ENCODE data around the gene CHERP. TPM values are rescaled to one million over a fixed set of nuclear protein-coding genes. Genes with fewer than 3 reads are reported as not detected.

CHERP gene
- total and polyA plus RNA-seq, 2 experiments from 2014 or later = 31.6 to 41.2 TPM

- Mint-ChIP-seq H3K27ac (no peak overlapping the region), H3K4me1 (no peaks in the 10 kb centered on the region), H3K9me3 (no peaks in the 10 kb centered on the region), H3K4me3 (no peak overlapping the region), H3K36me3 (ENCODE audit: low read depth) (peaks cover 77% of the 10 kb centered on the region), H3K27me3 (ENCODE audit: insufficient read depth, low read depth, poor library complexity) (peaks cover 16% of the 10 kb centered on the region)
- Histone ChIP-seq H3K9me2 (ENCODE audit: insufficient read depth) (no peaks in the 10 kb centered on the region), H3K36me3 (ENCODE audit: insufficient read depth) (peaks cover 31% of the 10 kb centered on the region), H2AFZ (no peak overlapping the region), H3K4me2 (no peak overlapping the region), H3K79me2 (replicated peaks; ENCODE audit: insufficient read depth) (peaks cover 19% of the 10 kb centered on the region), H4K20me1 (replicated peaks; ENCODE audit: insufficient read depth) (peaks cover 27% of the 10 kb centered on the region), H3K27me3 (ENCODE audit: insufficient read depth) (no peaks in the 10 kb centered on the region), H3K4me3 (no peak overlapping the region), H3K4me1 (ENCODE audit: insufficient read depth) (no peaks in the 10 kb centered on the region), H3K27ac (ENCODE audit: low read depth) (no peak overlapping the region), H3F3A (replicated peaks; ENCODE audit: low read depth) (no peaks in the 10 kb centered on the region)
- no peak for DNase-seq (ENCODE audit: low spot score)
- ATAC-seq = no peak
- TF ChIP-seq POLR2AphosphoS5 (IDR thresholded peaks at IDR 0.05; ENCODE audit: low read depth) = no peak
These were observed 9.6 kb downstream of the CHERP start for GRCh38 chr19:16532440-16533234.

DNA sequence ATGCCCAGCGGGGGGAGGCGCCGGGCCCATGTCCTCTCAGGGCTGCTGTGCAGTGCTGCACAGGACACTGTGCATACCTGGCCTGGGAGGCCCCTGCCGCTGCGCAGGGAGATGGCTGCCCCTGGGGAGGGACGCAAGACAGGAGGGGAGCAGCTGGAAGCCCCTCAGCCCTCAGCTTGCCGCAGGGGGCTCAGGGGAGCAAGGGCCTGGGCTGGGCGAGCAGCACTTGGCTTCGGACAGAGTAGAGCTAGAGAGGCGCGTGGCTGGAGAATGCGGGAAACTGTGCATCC, 10.9 kb downstream of the CHERP start:
- Mint-ChIP-seq H3K36me3 (ENCODE audit: low read depth) (peaks cover 80% of the 10 kb centered on the region), H3K9me3 (no peaks in the 10 kb centered on the region), H3K4me3 (no peak overlapping the region; the same call in 2 of the 3 replicates), H3K27ac (no peak overlapping the region; the same call in 1 of the 2 replicates), H3K4me1 (no peaks in the 10 kb centered on the region), H3K27me3 (ENCODE audit: insufficient read depth, low read depth, poor library complexity) (peaks cover 14% of the 10 kb centered on the region)
- H3K4me1 ChIP-seq (ENCODE audit: insufficient read depth) = no peaks in the 10 kb centered on the region
- no peaks in the 10 kb centered on the region for H3K27me3 ChIP-seq (ENCODE audit: insufficient read depth)
- no peak overlapping the region for H2AFZ ChIP-seq
- H3K36me3 ChIP-seq (ENCODE audit: insufficient read depth) = peaks cover 44% of the 10 kb centered on the region
- peaks cover 6% of the 10 kb centered on the region for H3K79me2 ChIP-seq (replicated peaks; ENCODE audit: insufficient read depth)
- ATAC-seq = no peak
- H3K9me2 ChIP-seq (ENCODE audit: insufficient read depth) = no peaks in the 10 kb centered on the region
- H3K4me2 ChIP-seq = no peak overlapping the region
- no peaks in the 10 kb centered on the region for H3F3A ChIP-seq (replicated peaks; ENCODE audit: low read depth)
- DNase-seq (ENCODE audit: low spot score) = no peak
- H3K4me3 ChIP-seq = no peak overlapping the region
- H4K20me1 ChIP-seq (replicated peaks; ENCODE audit: insufficient read depth) = peaks cover 23% of the 10 kb centered on the region
- H3K27ac ChIP-seq (ENCODE audit: low read depth) = no peak overlapping the region
- no peak for TF ChIP-seq NANOG (IDR thresholded peaks at IDR 0.05; ENCODE audit: borderline replicate concordance)
- no peak for TF ChIP-seq EZH2phosphoT487 (IDR thresholded peaks at IDR 0.05; ENCODE audit: unreplicated experiment)
- TF ChIP-seq ZNF331 (CRISPR knock-in tag; IDR thresholded peaks at IDR 0.05; ENCODE audit: low read depth) = no peak
- TF ChIP-seq ETS1 (IDR thresholded peaks at IDR 0.05) = no peak
- no peak for TF ChIP-seq CTCF (conservative IDR thresholded peaks at IDR 0.05; ENCODE audit: low read depth in 2 of 2)
- TF ChIP-seq ZNF462 (CRISPR knock-in tag; IDR thresholded peaks at IDR 0.05) = no peak
- no peak for TF ChIP-seq EZH2 (IDR thresholded peaks at IDR 0.05; ENCODE audit: low read depth, unreplicated experiment)
- TF ChIP-seq CREB1 (CRISPR knock-in tag; IDR thresholded peaks at IDR 0.05; ENCODE audit: low read depth) = no peak
- TF ChIP-seq JUNB (IDR thresholded peaks at IDR 0.05; ENCODE audit: unreplicated experiment) = no peak
- no peak for TF ChIP-seq ZNF114 (CRISPR knock-in tag; IDR thresholded peaks at IDR 0.05)

All from GM23338 (cell line).